HL-60/S4 (cell line): Measurements from ENCODE around the gene PRKN.
"Not testable (repeated sequence)": the region's sequence is repeated elsewhere in the genome, so short reads cannot be mapped to it uniquely, and the experiment has no call there.

ENCODE experiments used
- in situ Hi-C: fragments of 300-500 bp; cut with MboI; formaldehyde crosslinking; loops from 2 replicates; pipeline ENCODE4 v1.14.3; 2022; ENCODE audit warnings: low sequenced_read_pairs

PRKN gene

GRCh38 chr6:162543221-162543620 is 184.3 kb downstream of the PRKN start:
- in situ Hi-C loops: no loop called here

GRCh38 chr6:162541019-162541601 is 186.5 kb downstream of the PRKN start:
- in situ Hi-C loops: no loop called here

- in situ Hi-C loops: no loop called here
Observed at GRCh38 chr6:162539321-162539720, 188.2 kb downstream of the PRKN start.

GRCh38 chr6:162538643-162539064 is 188.9 kb downstream of the PRKN start:
- in situ Hi-C loops: no loop called here

- in situ Hi-C loops: no loop called here
Observed at GRCh38 chr6:162533009-162533400, 194.6 kb downstream of the PRKN start.

- in situ Hi-C loops: no loop called here
Observed at GRCh38 chr6:162532283-162533008, 195.1 kb downstream of the PRKN start.

GRCh38 chr6:162531391-162531790 is 196.2 kb downstream of the PRKN start:
- in situ Hi-C loops: not testable (repeated sequence)

GRCh38 chr6:162528538-162528937 is 199.0 kb downstream of the PRKN start:
- in situ Hi-C loops: no loop called here

GRCh38 chr6:162526960-162527359 is 200.6 kb downstream of the PRKN start:
- in situ Hi-C loops: no loop called here

- in situ Hi-C loops: no loop called here
Observed at GRCh38 chr6:162525181-162525580, 202.4 kb downstream of the PRKN start.

GRCh38 chr6:162512744-162513143 is 214.8 kb downstream of the PRKN start:
- in situ Hi-C loops: no loop called here

- in situ Hi-C loops: no loop called here
Observed at GRCh38 chr6:162497389-162497788, 230.2 kb downstream of the PRKN start.

GRCh38 chr6:162493917-162494316 is 233.6 kb downstream of the PRKN start:
- in situ Hi-C loops: no loop called here

- in situ Hi-C loops: no loop called here
Observed at GRCh38 chr6:162491637-162492036, 235.9 kb downstream of the PRKN start.

GRCh38 chr6:162489101-162489976 is 238.2 kb downstream of the PRKN start:
- in situ Hi-C loops: no loop called here

- in situ Hi-C loops: no loop called here
Observed at GRCh38 chr6:162488444-162488843, 239.1 kb downstream of the PRKN start.

GRCh38 chr6:162485464-162485863 is 242.1 kb downstream of the PRKN start:
- in situ Hi-C loops: no loop called here

GRCh38 chr6:162481938-162482337 is 245.6 kb downstream of the PRKN start:
- in situ Hi-C loops: no loop called here

- in situ Hi-C loops: no loop called here
Observed at GRCh38 chr6:162481320-162481719, 246.2 kb downstream of the PRKN start.

- in situ Hi-C loops: no loop called here
Observed at GRCh38 chr6:162478192-162478671, 249.3 kb downstream of the PRKN start.

- in situ Hi-C loops: no loop called here
Observed at GRCh38 chr6:162474722-162475121, 252.8 kb downstream of the PRKN start.

- in situ Hi-C loops: no loop called here
Observed at GRCh38 chr6:162471842-162472241, 255.7 kb downstream of the PRKN start.
